ENCODE measurements around the gene PAX6. TPM values are rescaled to one million over a fixed set of nuclear protein-coding genes. Genes with fewer than 3 reads are reported as not detected.

The PAX6 gene
- total and polyA plus RNA-seq, 2 of the 13 experiments (the other 11 are each of a cell fraction or from before 2014, with no cell fraction given): 0.15 to 1.1 TPM

DNA sequence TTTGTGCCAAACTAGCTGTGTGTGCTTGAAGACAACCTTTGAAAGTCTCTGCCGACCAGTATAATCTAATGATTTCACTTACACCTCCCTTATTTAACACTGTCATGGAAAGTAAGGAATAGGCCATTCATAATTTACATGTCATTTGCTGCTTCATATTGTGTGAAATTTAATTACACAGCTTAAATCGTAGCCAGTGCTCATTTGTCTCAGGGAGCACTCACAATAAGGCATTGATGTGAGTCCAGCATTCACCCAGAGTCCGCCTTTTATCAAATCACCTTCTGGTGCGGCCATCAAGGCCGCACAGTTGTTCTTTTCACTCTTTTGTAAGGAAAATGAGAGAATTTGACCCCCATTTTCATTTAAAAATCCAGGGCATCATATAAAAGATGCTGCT lies 46.9 kb downstream of the PAX6 start (continued):
- TF ChIP-seq, protein P1, sequence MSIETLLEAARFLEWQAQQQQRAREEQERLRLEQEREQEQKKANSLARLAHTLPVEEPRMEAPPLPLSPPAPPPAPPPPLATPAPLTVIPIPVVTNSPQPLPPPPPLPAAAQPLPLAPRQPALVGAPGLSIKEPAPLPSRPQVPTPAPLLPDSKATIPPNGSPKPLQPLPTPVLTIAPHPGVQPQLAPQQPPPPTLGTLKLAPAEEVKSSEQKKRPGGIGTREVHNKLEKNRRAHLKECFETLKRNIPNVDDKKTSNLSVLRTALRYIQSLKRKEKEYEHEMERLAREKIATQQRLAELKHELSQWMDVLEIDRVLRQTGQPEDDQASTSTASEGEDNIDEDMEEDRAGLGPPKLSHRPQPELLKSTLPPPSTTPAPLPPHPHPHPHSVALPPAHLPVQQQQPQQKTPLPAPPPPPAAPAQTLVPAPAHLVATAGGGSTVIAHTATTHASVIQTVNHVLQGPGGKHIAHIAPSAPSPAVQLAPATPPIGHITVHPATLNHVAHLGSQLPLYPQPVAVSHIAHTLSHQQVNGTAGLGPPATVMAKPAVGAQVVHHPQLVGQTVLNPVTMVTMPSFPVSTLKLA (IDR thresholded peaks at IDR 0.05): no peak
- TF ChIP-seq, protein P2, sequence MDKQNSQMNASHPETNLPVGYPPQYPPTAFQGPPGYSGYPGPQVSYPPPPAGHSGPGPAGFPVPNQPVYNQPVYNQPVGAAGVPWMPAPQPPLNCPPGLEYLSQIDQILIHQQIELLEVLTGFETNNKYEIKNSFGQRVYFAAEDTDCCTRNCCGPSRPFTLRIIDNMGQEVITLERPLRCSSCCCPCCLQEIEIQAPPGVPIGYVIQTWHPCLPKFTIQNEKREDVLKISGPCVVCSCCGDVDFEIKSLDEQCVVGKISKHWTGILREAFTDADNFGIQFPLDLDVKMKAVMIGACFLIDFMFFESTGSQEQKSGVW (CRISPR knock-in tag; IDR thresholded peaks at IDR 0.05; ENCODE audit: borderline replicate concordance): no peak
- TF ChIP-seq AHDC1 (CRISPR knock-in tag; IDR thresholded peaks at IDR 0.05; ENCODE audit: borderline replicate concordance) (no peak), FOXA3 (CRISPR knock-in tag; IDR thresholded peaks at IDR 0.05) (no peak), ATF3 (CRISPR knock-in tag; IDR thresholded peaks at IDR 0.05) (no peak), POLR2AphosphoS2 (IDR thresholded peaks at IDR 0.05; ENCODE audit: low read depth, low read length) (no peak), ZNF563 (CRISPR knock-in tag; IDR thresholded peaks at IDR 0.05) (no peak), ZEB1 (IDR thresholded peaks at IDR 0.05; ENCODE audit: insufficient replicate concordance, low read depth) (no peak)
- TF ChIP-seq, protein P3, sequence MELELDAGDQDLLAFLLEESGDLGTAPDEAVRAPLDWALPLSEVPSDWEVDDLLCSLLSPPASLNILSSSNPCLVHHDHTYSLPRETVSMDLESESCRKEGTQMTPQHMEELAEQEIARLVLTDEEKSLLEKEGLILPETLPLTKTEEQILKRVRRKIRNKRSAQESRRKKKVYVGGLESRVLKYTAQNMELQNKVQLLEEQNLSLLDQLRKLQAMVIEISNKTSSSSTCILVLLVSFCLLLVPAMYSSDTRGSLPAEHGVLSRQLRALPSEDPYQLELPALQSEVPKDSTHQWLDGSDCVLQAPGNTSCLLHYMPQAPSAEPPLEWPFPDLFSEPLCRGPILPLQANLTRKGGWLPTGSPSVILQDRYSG (CRISPR knock-in tag; IDR thresholded peaks at IDR 0.05): no peak
